Stimulated activated CD8-positive, alpha-beta memory T cell treated with anti-CD3 and anti-CD28 coated beads, Interleukin-7, amount 100 ng/mL, for 1 hour (primary cell): ENCODE data around the gene PRSS50.

ENCODE experiments used
- DNase-seq, 2 donors: peaks; one replicate each; pipeline ENCODE4 v3.0.0-alpha.2; 2020; ENCODE audit warnings: low read depth in 2 of 2

PRSS50 gene

DNA sequence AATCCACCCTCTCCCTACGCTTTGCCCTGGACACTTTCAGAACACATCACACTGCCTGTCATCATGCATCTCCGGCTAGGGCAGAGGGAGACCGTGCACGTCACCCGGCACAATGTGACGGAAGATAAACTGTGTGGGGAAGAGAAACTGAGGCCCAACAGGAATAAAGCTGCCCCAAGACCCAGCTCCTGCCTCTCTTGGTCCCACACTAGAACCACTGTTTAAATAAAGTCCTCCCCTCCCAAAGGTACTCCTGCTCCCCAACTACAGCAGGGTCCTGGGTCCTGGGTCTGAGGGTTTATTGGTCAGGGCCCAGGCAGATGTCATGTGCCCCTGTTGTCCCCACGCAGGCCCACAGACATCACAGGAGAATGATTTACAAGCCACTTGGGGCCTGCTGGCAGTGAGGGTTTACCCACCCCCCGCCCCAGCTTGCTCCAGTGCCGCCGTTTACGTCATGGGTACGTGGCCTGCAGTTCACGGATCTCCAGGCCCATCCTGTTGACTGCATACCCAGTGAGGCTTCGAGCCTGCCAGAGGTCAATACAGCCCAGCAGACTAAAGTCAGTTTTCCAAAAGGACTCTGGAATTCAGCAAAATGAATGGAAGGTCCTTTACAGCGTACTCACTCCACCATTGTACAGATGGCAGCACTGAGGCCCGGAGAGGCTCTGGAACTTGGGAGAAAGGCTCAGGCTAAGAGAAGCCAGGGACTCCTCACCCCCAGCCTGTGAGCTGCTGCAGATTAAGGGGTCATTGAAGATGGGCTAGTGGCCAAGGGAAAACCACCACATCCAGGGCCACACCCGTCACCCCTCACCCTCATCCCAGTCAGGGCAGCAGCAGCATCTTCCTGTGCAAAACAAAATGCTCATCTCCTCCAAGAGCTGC is 47.4 kb downstream of the PRSS50 start:
- DNase-seq: no peak

DNA sequence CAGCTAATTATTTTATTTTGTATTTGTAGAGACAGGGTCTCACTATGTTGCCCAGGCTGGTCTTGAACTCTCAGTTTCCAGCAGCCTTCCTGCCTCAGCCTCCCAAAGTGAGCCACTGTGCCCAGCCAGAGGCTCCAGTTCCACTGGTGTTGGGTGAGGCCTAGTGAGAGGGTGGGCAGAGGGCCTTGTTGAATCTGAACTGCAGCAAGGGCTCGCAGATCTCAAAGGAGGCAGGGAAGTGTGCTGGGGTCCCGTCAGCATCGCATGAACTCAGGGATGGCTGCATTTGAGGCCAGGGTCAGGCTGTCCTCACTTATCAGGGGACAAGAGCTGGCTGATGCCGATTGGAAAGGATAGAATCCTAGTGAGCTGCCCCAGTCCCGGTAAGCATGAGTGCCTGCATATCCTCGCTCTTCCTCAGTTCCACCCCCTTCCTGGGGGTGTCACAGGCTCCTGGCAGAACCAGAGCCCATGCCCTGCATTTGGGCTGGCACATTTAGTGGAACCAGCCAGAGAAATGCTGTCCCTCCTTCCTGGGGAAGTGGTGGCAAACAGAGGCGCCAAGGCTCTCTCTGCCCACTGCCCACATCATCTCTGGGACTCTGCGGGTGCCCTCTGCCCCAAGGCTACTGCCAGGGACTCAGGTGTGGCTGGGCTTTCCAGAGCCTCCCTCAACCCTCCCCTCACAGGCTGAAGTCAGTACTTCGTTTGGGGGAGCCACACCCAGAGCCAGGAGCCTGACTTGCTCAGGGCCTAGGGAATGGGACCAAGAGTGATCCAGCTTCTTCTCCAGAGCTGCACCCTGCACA is 48.3 kb downstream of the PRSS50 start:
- no peak for DNase-seq

DNA sequence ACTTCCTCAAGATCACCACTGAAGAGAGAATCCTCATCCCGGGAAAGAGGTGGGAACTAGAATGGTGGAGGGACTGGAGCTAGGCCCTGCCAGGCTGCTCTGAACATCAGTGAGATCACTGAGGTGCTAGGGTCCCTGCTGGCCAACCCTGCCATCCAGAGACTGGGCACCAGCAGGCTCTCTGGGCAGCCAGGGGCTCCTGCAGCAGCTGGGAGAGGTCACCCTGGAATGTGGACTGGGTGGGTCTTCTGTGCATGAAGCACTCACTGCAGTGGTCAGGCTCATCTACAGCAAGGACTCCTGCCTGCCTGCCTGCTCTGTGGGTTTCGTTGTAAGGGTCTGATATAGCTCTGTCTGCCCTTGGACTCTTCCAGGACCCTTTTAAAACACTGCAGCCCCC is 49.1 kb downstream of the PRSS50 start:
- no peak for DNase-seq

DNA sequence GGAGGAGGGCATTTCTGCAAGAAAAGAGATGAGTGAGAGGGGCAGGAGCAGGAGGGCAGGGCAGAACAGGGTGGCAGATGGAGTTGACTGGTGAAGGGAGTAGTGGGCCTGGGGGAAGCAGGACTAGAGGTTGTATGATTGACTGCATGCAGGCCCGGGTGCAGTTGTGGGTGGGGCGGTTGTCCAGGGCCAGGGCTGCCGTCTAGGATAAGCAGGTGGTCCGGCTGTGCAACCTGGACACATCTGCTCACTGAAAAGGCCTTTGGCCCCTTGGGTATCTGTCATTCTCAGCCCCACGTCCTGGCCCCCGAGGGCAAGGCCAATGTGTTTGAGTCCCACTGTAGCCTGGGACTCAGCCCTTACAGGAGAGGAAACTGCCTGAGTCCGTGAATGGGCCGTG is 49.6 kb downstream of the PRSS50 start:
- DNase-seq: no peak

DNA sequence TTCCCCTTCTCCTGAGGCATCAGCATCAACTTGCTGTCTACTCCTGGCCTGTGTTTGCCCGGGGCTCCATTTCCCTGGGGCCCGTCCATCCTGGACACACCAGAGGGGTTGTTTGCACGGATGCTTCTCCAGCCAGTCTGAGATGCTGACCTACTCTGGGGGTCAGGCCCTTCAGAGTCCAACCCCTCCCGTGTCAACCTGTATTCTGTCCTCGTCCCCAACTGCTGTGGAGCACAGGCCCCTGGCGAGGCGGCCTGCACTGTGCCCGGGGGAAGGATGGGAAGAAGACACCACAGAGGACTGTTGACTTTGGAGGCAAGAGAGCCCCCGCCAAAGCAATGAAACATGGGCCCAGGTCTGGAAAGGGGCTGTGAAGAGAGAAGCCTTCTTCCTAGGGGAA is 50.0 kb downstream of the PRSS50 start:
- no peak for DNase-seq

DNA sequence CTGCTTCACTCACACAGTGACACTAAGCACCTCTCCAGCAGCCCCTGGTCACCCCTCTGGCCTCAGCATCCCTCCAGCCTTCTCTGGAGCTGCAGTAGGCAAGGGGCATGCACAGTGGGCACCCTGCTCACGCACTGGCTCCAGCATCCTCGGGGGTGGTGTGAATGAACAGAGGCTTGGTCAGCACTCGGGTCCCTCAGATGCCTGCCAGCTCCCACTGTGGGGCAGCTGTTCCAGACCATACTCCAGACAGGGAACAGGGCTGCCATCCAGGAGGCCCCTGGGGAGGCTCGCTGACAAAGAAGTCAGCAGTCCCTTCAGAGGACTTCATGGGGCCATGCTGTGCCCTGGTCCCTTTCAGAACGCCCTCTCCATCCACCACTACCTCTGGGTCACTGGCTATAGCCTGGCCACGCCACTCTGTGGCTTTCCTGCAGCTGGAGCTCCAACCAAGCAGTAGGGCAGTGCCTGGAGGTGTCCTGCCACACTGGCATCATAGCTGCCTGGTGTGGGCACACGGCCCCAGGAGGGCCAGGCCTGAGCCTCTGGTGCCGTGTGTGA is 50.5 kb downstream of the PRSS50 start:
- no peak for DNase-seq

DNA sequence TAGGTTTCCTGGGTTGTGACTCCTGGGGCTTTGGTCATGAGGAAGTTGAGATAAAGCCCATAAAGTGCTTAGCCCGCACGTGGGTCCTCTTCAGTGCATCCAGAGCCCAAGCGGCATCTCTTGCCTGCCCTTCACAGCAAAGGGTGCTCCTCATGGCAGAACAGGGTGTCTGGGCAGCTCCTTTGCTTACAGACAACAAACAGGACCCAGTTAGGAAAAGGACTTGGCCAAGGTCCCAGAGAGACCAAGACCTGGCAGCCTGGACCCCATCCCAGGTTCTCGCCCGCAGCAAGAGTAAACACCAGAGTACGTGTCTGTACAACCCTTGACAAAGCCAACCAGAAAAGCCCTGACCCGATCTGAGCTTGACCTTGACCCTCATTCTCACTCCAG is 51.2 kb downstream of the PRSS50 start:
- no peak for DNase-seq

DNA sequence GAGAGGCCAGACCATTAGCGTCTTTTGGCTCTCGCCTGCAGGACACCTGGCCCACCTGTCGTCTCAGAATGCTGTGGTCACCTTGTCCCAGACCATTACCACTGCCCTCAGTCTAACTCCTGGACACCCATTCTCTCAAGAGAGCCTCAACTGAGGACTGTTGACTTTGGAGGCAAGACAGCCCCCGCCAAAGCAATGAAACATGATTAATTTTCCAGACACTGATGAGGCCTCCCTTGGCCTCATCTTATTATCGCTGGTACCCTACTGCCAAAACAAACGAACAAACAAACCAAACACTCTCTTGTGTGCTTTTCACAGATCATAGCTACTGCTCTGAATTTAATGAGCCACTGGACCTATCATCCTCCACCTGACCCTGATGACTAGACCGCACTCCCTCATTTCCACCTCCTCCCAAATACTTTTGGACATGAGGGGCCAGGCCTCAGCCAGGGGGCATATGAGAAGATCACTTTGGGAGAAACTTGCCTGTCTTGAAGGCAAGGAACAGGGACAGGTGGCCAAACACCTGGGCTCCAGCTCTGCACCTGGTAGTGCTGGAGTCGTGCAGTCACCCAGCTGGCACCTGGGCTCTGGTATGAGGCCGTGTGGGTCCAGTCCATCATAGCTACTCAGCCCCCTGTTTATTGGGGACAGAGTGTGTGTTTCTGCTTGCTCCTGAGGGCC is 51.8 kb downstream of the PRSS50 start:
- DNase-seq: no peak

DNA sequence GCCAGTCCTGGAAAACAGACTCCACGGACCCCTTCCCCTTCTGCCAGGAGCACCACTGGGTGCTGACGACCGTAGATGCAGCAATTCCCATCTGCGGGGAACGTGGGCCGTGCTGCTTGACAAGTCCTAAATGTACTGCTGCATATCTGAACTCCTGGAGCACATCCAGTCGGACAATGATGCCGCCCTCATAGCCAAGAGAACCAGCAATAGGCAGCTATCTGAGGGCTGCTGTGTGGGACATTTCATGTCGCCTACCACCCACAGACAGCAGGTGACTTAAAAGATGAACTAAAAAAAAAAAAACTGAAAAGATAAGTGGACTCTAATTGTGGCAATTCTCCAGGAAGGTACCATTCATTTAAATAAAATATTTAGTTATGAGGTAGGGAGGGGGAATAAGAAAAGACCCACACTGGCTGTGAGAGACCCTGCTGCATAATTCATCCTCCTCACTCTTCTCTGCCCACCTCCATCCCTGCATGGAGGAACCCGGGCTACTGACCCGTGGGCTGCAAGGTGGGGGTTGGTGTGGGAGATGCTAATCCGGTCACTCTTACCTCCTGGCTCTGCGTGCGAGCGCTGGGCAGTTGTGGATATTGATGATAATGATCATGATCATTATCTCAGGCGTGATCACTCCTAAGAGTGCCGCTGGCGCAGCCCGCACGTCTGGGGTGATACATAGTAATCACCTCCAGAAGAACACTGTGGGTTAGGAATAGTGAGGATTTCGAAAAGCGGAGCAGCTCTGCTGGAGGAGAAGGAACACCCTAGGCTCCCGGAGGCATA is 52.5 kb downstream of the PRSS50 start:
- no peak for DNase-seq

DNA sequence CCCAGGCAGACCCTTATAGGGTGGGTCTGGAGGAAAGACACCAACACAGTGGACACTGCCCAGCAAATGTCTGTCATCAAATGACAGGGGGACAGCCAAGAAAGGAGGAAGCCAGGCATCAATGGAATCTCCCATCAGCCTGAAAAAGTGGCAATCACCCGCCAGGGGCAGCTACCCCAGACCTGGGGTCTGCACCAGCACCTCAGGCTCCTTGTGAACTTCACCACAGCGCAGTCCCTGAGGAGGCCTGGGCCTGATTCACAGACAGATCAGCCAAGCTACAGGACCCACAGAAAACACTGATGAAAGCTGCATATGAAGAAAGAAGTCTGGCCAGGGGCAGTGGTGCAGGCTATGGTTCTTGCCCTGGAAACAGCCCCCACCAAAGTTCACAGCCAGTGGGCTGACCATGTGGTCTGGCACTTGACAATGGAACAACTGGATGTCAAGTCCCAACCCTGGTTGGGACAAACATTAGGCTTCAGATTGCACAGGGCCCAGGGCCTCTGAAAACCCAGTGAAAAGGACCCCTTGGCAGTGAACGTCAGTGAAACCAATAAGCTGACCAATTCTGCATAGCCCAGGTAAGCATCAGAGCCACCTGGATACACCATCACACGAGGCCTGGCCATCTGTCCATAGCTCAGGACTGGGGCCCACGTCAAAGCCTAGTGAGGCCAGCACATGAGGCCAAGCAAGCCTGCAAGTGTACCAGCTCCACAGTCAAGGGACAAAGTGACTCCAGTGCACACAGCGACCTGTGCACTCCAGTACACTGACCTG is 53.3 kb downstream of the PRSS50 start:
- DNase-seq: no peak

DNA sequence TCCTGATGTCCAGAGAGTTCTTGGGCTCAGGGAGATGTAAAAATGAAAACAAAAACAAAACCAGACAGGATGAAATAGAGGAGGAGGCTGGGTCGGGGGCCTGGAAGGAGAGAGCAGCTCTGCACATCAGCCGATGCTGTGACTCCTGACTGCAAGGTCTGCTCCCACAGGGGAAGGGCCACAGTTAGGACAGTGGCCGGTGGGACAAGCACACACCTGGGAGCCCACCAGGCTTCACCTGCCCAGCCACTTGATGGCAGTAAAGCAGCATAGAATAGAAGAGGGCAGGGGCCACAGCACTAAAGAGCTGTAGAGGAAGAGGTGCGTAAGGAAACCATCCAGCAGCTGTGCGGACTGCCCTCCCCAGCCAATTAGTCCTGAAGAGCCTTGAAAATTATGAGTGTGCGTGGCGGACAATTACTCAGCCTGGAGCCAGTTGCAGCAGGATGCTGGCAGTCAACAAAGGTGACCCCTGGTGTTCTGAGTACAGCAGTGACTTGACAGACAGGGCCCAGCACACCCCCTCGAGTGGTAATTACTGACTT is 54.0 kb downstream of the PRSS50 start:
- no peak for DNase-seq

DNA sequence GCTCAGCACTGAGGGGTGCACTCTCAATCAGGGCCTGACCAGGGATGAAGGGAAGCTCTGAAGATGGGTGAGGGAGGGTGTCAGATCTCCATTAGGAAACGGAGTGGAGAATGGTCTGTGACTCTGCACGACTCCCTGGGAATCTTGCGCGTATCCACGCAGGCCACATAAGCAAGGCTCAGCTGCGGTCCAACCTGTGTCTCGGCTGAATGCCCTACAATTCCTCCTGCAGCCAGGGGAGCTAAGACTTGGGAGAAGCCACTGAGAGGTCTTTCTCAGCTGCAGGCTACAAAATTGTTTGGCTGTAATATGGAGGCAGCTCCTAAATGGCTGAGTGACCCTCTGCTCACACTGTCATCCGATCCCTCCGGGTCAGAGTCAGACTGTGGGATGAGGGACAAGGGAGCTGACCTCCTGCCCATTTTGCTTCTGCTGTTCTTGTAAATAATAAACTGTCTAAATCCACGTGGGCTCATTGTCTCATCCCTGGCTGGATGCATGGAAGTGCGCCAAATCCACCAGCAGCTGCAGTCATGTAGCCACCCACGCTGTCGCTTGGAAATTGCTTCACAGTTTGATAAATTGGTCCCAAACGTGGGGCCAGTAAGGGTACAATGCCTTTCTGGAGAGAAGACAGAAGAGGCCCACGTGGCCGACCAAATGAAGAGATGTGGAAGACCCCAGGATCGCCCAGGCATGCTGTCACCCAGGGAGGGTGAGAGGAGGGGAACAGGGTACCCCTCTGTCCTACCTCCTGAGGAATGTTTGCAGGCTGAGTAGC is 54.7 kb downstream of the PRSS50 start:
- no peak for DNase-seq
